SK-N-MC (cell line): ENCODE measurements around the gene RNU1-4.
A peak's percentile ranks its signal among the peaks of the same experiment; 100 is the strongest.
"Not testable (repeated sequence)": the region's sequence is repeated elsewhere in the genome, so short reads cannot be mapped to it uniquely, and the experiment has no call there.

Source experiments
- DNase-seq: peaks from one replicate; pipeline ENCODE4 v3.0.0-alpha.2; 2011; ENCODE audit warnings: low read depth, low spot score
- H3K27ac ChIP-seq: fragments of 200-600 bp; sonication (generic); 2 replicates; pipeline ENCODE4 v1.5.1; 2016; ENCODE audit warnings: mixed run types
- H3K36me3 ChIP-seq: fragments of 200-600 bp; sonication (generic); 2 replicates; pipeline ENCODE4 v1.6.1; 2017; ENCODE audit warnings: antibody characterized with exemption, low read length, mixed read lengths; ENCODE audit not compliant: insufficient read depth
- H3K4me3 ChIP-seq: fragments of 200-600 bp; sonication (generic); 2 replicates; pipeline ENCODE4 v1.5.1; 2016
- H3K9ac ChIP-seq: fragments of 200-600 bp; sonication (generic); 2 replicates; pipeline ENCODE4 v1.8.0; 2017; ENCODE audit warnings: mixed run types, mixed read lengths; ENCODE audit not compliant: insufficient read length
- H3K9me3 ChIP-seq: fragments of 200-600 bp; sonication (generic); 2 replicates; pipeline ENCODE4 v1.6.1; 2017; ENCODE audit warnings: low read depth, mild to moderate bottlenecking, antibody characterized with exemption, low read length, moderate library complexity, mixed read lengths
- EZH2 ChIP-seq: fragments of 200-600 bp; sonication (generic); IDR thresholded peaks from one replicate; pipeline ENCODE4 v1.6.1; 2017; ENCODE audit warnings: antibody characterized with exemption
- FOXP2 ChIP-seq: optimal IDR thresholded peaks from 2 replicates; pipeline ENCODE3; 2011; ENCODE audit warnings: mild to moderate bottlenecking, moderate library complexity; ENCODE audit not compliant: insufficient read depth; ENCODE audit errors: extremely low read length, control extremely low read depth
- POLR2AphosphoS5 ChIP-seq: IDR thresholded peaks from 2 replicates; pipeline ENCODE4 v1.6.1; 2012; ENCODE audit warnings: mild to moderate bottlenecking, low read depth, low read length, borderline replicate concordance

Gene RNU1-4

DNA sequence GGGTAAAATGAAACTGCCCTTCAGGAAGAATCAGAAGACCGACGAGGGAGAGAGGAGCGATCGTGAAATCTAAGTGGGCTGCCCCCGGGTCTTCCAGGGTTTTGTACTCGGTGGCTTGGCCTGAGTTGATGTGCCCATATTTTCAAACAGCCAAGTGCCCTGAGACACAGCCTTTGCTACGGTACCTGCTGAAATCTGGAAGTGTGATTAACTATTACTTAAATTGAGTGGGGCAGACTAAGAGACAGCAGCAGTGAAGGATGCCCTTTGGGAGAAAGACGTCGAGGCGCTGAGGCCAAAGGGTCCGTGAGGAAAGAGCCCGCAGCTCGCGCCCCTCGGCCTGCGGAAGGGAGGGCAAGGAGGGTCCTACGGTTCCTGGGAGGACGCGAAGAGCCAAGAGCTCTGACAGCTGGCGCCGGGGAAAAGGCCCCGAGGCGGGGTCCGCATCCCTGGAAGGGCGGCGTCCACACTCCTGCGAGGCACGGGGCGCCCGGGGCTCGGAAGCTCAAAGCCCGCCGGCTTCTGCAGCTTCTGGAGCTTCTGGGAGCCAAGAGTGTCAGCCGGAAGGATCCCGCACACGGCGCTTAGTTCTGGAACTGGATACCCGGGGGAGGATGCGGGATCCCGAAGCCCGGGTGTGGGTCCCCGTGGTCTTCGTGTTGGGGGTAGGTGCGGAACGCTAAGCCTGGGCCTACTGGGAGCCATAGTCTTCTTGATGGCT is 15.4 kb upstream of the RNU1-4 start:
- H3K27ac ChIP-seq, result no peak overlapping the region
- H3K9ac ChIP-seq, result no peak overlapping the region
- no peak for TF ChIP-seq FOXP2
- TF ChIP-seq POLR2AphosphoS5, result no peak
- H3K4me3 ChIP-seq, result no peak overlapping the region
- H3K9me3 ChIP-seq, result no peaks in the 10 kb centered on the region
- H3K36me3 ChIP-seq, result no peaks in the 10 kb centered on the region
- DNase-seq, result no peak

DNA sequence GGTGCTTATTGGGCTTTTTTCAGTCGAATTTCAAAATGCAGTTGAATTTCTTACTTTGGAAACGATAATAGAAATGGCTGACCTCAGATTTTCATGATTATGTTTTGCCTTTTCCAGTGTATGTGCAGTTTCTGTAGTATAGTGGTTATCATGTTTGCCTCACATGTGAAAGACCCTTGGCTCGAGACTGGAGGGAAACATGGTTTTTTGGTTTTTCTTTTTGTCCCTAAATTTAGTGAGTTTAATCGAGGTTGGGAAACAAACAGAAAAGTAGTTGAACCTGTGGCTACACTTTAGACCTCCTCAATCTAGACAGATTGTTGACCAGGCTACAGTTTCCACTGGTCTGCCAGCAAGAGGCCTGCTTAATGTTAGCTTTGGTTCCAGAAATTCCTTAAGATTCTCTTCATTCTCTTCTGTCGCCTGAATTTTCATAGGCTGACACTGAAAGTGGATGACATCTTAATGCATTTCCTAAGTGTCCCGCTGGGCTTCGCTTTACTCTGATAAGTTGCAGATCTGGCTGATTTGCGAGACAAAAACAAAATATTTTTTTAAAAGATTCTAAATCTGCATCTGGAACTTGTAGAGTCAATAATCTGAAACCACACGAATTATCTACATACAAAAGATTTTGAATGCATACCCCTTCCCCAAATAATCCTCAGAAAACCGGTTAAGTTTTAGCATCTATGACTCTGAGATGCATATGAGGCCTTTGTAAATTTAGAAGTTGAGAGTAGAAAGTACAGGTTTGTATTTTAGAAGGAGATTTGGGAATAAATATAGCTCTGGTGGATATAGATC is 14.7 kb upstream of the RNU1-4 start:
- not testable (repeated sequence) for H3K9me3 ChIP-seq, H3K27ac ChIP-seq, H3K4me3 ChIP-seq, H3K36me3 ChIP-seq
- peak; percentile 39 for DNase-seq
- peak overlapping the region; percentile 30 for H3K9ac ChIP-seq

DNA sequence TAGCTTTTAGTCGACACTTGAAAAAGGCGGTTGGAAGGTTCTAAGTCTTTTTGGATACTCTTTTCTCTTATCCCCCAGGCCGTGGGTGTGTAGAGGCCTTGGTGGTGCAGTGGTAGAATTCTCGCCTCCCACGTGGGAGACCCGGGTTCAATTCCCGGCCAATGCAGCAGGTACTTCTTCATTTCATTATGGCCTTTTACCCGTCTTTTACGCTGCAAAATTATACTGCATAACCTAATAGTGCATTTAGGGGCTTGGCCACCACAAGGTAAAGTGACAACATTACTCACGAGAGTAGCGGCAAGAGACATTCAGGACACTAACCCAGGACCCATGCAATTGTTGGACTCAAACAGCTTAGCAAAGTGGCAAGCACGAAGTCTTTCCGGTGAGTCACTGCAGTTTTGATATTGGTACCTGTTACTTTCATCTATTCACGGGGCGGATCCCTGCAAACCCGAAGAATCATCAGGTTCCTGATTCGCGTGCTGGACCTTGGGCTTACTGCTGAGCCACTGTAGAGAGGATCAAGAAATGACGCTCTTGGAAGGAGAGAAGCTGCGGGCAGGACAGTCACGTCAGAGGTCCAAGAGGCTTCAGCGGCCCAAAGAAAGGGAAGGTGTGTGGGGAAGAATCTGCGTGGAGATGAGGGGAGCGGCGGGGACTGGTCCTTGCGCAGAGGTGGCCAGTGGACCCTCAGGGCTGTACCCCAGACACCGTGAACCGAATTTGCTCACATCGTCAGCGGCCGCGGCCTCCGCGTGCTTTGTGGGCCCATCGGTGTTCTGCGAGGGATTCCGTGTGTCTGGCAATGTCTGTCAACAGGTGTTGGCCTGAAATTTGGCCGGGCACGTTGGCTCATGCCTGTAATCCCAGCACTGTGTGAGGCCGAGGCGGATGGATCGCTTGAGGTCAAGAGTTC is 12.9 kb upstream of the RNU1-4 start:
- H3K27ac ChIP-seq, result no peak overlapping the region
- no peak for TF ChIP-seq EZH2
- no peak for TF ChIP-seq POLR2AphosphoS5
- TF ChIP-seq FOXP2, result no peak
- H3K9me3 ChIP-seq, result no peaks in the 10 kb centered on the region
- no peak overlapping the region for H3K9ac ChIP-seq
- peak; percentile 22 for DNase-seq
- H3K4me3 ChIP-seq, result no peak overlapping the region
- H3K36me3 ChIP-seq, result no peaks in the 10 kb centered on the region

DNA sequence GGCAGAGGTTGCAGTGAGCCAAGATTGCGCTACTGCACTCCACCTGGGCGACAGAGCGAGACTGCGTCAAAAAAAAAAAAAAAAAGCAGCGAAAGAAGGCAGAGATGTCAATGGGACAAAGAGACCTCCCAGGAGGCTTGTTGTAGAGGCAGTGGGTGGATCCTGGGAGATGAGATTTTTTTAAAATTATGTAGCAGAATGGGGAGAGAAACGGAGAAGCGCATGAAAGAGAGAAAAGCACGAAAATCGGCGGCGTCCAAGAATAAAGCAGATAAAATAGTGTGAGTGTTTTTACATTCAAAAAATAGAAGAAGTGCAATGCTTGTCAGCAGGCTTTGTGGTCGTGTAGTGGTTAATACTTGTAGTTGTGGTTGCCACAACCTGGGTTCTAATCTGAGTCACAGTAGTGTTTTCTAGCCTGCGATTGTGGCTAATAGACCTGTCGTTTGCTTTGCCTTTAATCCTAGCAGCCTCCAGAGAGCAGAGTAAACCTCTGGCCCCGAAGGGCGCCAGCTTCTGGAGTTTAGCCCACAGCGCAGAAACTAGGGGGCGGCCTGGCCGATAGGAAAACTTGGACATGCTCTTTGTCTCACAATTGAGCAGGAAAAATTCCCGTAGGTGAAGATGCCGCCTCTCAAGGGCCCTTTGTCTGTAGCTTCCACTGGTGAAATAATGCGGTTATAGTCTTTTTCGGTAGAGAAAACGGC is 11.9 kb upstream of the RNU1-4 start:
- not testable (repeated sequence) for H3K9ac ChIP-seq, H3K9me3 ChIP-seq, H3K36me3 ChIP-seq, H3K27ac ChIP-seq, DNase-seq, H3K4me3 ChIP-seq

DNA sequence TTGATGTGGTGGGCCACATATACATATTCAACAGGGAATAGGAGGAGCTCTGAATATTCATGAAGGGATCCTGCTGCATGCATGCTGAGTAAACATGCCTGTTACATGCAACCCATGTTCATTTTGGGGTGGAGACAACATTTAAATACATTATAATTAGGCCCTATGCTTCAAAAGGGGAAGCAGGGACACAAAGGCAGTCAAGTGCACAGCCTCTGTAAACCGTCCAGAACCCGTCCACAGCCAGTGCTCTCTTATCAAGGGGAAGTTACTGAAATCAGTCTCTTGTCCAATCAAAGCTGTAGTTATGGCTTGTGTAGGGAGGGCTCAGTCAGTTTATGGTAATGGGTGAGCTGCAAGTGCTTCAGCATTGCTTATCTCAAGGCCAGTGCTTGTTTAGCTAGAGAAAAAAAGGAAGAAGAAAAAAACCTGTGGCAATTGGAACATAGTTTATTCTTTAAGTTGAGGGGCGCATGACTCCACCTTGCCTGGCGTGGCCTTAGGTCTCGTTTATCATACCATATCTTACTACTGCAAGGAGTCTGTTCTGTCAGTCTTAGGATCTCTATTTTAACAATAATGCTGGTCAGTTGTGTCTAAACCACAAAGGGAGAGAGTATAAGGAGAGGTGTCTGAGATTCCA is 7.9 kb upstream of the RNU1-4 start:
- not testable (repeated sequence) for H3K9me3 ChIP-seq, H3K36me3 ChIP-seq, DNase-seq, H3K9ac ChIP-seq, H3K27ac ChIP-seq, H3K4me3 ChIP-seq

DNA sequence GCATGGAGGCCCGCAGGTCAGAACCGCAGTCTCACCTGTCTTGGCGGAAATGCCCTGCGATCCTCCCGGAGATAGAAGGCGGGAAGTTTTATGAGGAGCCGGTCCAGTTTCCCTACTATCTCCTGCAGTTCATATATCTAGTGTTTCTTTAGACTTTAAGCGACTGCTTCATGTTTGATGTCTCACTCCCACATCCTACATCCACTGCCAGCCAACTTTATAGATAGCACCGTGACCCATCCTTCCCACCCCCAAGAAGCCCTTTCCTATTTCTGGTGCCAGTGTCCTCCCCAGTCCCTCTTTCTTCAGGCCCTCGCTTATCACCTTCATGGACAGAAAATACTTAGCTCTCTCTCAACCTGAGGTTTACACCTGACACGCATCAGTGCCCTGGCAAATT is 914 bp downstream of the RNU1-4 start:
- H3K27ac ChIP-seq, H3K9me3 ChIP-seq, DNase-seq, H3K36me3 ChIP-seq, H3K9ac ChIP-seq, H3K4me3 ChIP-seq: not testable (repeated sequence)

DNA sequence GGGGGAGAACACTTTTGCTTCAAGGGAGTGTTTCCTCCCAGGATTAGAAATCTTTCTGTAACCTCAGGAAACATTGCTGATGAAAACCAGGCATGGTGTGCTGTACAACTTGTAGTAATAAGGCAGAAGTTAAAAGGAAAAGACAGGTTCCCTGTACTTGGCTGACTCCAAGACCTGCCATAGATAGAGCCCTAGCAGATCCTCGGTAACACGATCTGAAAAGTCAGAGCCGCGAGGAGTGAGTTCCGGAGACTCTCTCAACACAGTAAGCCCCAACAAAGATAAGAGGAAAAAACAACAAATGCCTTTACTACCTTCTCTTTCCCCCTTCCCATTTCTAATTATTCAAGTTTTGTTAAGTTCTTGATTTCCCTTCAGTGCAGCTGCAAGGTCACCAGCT is 7.3 kb downstream of the RNU1-4 start:
- not testable (repeated sequence) for H3K4me3 ChIP-seq, H3K9ac ChIP-seq, DNase-seq, H3K9me3 ChIP-seq, H3K27ac ChIP-seq, H3K36me3 ChIP-seq

DNA sequence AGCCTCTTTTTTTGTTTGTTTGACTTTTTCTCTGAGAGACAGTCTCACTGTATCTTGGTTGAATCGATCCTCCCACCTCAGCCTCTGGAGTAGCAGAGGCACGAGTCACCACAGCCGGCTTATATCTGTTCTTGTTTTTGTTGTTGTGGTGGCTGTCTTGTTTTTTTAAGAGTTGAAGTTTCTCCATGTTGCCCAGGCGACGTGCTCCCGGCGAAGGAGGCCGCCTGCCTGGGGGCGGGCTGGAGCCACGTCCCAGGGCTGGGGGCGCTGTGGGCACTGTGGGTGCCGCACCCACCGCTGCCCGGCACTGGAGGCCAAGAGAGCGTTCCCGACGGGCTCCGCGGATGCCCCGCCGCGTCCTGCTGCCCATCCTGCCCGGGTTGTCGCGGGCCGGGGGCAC is 8.4 kb downstream of the RNU1-4 start:
- DNase-seq, H3K9me3 ChIP-seq, H3K27ac ChIP-seq, H3K9ac ChIP-seq, H3K4me3 ChIP-seq, H3K36me3 ChIP-seq: not testable (repeated sequence)

DNA sequence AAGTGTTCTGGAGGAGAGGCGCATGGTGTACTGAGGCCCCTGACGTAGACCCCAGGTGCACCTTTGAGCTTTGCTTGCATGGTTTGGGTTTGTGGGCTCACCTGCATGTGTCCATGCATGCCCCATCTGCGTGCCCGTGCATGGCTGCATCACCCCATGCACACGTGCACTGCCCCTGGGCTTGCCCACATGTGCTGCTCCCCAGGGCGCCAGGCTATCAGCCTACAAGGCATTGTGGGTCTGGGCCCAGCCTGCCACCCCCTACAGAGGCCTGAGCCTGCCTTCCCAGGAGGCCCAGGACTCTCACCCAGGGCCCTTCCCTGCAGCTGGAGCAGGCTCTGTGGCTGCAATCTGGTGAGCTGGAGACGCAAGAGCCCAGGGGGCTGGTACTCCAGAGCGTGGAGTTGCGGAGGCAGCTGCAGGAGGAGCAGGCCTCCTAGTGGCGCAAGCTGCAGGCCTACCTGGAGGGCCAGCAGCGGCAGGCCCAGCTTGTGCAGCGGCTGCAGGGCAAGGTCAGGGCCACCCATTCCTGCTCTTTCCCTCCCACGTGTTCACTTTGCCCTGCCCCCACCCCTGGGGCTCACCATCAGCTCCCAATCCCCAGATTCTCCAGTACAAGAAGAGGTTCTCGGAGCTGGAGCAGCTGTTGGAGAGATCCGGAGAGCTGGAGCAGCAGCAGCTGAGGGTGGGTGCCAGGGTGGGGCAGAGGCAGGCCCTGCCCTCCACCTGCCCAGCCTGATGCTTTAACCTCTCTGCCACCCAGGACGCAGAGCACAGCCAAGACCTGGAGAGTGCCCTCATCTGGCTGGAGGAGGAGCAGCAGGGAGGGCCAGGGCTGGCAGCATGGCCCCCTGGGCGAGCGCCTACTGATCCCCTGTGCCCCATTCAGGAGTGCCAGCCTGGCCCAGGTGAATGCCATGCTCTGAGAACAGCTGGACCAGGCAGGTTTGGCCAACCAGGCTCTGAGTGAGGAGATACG is 9.9 kb downstream of the RNU1-4 start:
- not testable (repeated sequence) for H3K36me3 ChIP-seq, DNase-seq, H3K9me3 ChIP-seq, H3K9ac ChIP-seq, H3K27ac ChIP-seq, H3K4me3 ChIP-seq

DNA sequence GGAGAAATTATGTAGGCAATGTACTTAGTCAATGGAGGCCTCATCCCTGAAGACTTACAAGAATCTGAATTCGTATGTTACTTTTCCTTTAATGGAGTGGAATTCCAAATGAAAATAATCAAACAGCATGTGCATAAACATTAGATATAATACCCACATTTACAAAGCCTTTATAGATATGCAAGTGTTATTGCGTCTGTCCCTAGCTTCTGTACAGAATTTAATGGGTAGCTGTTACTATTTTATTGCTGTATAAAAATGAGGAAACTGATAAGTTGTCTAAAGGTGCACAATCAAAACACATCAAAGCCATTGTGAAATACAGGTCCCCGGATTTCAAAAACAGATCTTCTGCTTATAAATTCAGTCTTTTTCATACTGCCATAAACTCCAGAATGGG is 12.5 kb downstream of the RNU1-4 start:
- not testable (repeated sequence) for DNase-seq, H3K4me3 ChIP-seq, H3K9ac ChIP-seq, H3K36me3 ChIP-seq, H3K9me3 ChIP-seq, H3K27ac ChIP-seq

DNA sequence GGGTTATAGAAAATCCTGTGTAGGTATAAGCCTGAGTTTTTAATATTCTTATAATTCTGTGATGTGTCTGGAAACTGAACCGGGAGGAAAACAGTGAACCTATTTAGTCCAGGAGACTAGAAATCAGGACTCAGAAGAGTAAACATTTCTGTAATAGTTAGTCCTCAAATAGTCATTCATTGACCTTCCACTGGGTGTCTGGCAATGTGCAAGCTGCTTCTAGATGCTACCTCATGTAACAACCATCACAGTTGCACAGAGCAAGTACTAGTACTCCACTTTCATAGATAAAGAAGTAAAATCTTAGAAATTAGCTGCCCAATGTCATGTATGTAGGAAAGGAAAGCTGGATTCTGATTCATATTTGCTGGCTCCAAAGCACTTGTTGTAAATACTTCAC is 15.1 kb downstream of the RNU1-4 start:
- not testable (repeated sequence) for H3K9me3 ChIP-seq, H3K4me3 ChIP-seq, H3K9ac ChIP-seq, H3K27ac ChIP-seq, H3K36me3 ChIP-seq, DNase-seq

DNA sequence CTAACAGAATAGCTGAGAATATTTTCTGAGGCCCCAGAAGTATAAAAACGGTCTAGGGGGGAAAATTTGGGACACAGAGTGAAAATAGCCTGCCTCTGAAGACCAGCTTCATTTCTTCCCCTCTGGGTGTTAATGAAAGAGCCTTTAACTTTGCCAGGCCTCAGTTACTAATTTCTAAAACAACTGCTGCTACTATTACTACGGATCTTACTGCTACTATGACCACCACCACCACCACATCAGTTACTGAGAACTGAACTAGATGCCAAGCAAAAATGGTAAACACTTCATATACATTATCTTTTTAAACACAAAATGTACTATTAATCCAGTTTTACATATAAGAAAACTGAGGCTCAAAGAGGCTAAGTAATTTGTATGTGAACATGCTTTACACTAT is 15.6 kb downstream of the RNU1-4 start:
- not testable (repeated sequence) for H3K9ac ChIP-seq, DNase-seq, H3K4me3 ChIP-seq, H3K27ac ChIP-seq, H3K9me3 ChIP-seq, H3K36me3 ChIP-seq
